NCI-H2029 (cell line): ENCODE results near the gene RPL23.

ENCODE experiments used
- DNase-seq: peaks from one replicate; lab custom pipeline; 2025; lab: John Stamatoyannopoulos, UW

The RPL23 gene

DNA sequence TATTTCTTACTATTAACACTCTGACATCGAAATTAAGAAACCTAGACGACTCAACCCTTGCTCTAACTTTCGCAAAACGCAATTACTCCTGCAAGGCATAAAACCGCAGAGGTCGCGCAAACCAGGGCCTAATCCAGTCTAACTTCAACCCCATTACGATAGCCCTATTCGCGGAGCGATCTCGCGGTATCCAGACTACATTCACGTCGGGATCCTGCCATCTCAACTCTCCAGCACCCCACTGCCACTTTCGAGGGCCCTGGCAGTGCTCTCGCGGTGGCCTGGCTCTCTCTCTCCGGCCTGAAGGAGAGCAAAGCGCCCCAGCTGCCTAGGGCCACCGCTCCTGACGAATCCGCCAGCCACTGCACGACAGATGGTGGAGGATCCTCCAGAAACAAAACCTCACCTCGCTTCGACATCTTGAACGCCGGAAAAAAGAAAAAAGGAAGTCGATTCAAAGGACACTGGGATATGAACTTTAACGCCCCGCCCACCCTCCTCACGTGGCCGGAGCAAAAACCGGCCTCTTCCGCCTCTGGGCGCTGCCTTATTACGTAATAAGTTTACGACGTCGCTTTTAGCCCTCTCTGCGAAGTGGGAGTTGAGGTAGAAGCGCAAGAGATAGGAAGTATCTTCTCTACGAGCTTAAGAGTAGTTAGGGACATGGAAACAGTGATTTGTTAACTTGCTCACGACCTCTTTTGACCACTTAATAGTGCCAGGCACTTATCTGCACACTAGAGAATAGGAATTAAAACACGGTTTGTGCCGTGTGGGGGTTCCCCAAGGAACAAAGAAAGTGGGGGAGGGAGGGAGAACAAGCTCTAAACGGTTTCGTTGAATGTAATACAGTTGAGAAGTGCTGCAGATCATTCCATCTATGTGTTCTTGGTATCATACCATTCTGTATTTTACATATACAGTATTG, at the start of gene RPL23:
Gene RPL23, minus strand, starts transcription at position 430 of the 928 bp plus-strand sequence. Its CDS starts 11 bp downstream, at position 419.
- peak; percentile 94 for DNase-seq

DNA sequence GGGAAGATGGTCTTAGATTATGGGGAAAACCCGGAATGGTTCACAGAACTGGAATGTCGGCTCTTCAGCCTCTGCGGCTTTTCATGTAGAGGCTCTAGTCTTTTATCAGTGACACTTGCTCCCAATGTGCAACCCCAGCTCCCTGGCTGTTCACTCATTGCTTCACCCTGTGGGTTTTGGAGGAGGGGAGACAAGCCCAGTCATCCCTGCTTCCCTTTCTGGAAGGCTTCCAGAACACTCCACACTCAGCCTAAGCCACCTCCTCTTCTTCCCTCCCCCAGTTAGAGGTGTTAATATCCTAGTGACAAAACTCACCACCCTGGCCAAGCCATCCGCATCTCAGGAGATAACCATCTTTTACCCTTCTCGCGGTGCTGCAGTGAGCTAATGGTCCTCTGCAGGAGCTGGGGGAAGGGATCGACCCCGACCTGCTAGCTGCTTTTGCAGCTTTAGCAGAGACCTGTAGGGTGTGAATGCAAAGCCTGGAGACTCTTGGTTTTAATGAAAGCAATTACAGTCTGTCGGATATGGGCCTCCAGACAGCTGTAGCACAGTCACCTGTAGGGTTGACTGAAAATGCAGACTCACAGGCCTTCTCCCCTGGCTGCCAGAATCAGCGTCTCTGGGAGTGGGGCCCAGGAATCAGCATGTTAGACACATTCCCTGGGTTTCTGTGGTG, 47.6 kb upstream of the RPL23 start:
- peak; percentile 68 for DNase-seq

DNA sequence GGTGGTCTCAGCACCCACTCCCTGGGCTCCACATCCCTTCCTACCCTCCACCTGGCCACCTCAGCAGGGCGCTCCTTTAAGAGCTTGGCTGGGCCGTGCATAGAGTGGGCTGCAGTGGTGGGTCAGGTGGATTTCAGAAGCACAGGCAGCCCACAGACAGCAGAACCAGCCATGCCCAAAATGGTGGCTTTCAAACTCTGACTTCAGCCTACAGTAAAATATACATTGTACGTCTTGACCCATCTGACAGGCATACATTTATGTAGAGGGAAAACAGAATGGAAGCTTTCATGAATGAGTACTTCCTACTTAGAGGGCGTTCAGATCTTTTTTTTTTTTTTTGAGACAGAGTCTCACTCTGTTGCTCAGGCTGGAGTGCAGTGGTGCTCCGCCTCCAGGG, 45.9 kb upstream of the RPL23 start:
- DNase-seq: no peak

DNA sequence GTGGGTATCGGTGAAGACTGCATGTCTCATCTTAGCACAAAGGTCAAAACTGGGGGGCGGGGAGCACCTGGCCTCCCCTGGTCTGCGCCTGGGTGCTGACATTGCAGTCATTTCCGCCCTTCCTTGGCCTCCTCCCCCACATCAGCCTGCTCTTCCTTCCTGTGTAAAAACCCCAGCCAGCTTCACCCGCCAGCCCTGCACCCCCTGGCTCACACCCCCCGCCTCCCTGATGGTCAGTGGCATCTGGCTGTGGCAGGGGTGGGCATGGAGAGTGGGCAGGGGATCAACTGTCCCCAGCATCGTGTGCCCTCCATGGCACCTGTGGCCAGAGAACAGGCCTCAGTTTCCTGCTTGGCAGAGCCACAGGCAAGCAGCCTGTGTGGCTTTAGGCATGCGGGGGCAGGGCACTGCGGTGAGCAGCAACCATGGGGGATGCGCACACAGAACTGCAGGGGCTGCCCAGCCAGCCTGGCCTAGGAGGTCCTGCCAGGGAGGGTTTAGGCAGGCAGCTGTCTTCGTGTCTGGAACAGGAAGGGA, 45.4 kb upstream of the RPL23 start:
- DNase-seq: no peak

DNA sequence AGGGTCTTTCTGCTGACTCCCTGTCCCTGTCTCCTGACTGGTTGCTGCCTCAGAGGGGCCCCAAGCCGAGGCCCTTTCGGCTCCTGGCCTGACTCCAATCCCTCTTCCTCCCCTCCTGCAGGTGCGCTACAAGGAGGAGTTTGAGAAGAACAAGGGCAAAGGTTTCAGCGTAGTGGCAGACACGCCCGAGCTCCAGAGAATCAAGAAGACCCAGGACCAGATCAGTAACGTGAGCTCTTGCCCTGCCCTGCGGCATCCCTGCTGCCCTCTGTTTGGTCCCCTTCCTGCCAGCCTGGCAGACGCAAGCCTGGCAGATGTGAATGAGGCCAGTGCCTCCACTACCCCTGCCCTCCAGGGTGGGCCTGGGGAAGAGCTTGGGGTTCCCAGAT, 44.8 kb upstream of the RPL23 start:
- DNase-seq: no peak

DNA sequence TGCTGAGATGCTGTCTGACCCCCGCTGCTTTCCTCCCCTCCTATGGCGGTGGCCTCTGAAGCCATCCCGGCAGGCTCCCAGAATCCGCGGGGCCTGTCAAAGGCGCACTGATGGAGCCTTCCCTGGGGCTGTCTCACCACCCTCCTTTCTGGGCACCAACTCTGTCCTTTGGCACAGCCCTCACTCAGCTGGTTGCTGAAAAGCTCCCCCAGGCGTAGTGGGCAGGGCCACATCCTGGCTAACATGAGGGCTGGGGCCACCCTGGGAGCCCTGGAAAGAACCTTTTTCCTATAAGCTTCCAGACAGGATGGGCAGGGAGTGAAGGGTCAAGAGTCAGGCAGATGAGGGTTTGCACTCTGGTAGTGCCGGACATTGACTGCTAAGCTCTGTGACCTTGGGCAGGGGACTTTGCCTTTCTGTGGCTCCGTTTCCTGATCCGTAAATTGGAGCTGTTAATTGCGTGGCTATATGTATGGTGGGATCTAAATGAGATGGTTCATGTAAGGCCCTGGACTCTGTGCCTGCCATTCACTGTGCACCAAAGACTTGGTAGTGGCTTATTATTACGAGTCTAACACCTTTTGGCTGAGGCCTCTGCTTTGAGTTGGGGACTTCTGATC, 44.3 kb upstream of the RPL23 start:
- DNase-seq: no peak

DNA sequence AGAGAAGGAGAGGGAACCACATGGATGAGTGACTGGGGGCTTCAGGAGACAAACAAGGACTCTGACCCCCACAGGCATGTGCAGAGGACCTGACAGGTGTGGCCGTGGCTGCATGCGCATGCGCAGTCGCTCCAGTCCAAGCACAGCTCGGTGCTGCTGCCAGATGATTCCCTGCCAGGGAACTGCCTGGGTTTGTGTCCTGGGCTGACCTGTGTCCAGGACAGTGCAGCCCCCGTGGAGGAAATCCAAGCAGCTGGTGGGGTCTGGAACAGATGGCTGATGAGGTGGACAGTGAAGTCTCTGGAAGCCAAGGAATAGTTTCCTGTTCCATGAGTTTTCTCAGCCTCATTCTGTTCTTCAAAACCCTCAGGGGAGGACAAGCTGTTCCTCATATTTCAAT, 43.7 kb upstream of the RPL23 start:
- DNase-seq: no peak

DNA sequence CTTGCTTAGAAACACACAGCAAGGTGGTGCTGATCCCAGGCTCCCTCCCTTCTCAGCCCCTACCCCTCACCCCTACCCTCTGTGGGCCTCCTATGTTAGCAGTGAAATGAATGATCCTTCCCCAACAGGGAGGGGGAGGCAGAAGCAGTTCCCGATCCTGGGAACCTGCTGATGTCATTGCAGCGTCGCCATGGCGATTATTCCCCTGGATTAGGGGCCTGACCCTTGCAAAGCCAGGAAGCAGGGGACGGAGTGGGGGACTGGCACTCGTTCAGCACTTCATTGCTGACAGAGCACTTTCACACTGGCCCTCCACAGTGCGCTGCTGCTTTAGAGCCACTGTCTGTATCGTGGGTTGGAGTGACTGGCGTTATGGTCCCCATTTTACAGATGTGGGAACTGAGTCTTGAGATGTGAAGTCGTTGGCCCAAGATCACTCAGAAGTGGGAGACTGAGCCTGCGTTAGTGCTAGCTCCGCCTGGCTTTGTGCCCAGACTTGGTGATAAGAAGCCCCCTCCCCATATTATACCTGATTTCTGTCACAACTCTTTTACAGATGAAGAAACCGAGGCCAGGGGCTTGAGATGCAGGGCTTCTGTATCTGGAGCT, 42.9 kb upstream of the RPL23 start:
- no peak for DNase-seq

DNA sequence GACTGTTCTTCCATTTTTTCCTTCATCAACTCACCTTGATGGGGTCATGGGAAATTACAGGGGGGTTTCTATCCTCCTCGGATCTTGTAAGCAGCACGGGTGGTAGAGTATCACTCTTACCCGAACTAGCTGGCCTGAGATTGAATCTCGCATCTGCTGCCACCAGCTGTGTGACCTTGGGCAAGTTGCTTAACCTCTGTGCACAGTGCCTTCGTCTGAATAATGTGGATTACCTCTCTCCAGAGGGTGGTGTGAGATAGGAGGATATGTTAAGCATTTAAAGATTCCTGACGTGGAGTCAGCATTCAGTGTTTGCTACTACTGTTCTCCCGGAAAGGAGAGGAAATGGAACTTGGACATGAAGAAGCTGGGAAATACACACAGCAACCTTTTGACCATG, 40.8 kb upstream of the RPL23 start:
- DNase-seq: no peak

DNA sequence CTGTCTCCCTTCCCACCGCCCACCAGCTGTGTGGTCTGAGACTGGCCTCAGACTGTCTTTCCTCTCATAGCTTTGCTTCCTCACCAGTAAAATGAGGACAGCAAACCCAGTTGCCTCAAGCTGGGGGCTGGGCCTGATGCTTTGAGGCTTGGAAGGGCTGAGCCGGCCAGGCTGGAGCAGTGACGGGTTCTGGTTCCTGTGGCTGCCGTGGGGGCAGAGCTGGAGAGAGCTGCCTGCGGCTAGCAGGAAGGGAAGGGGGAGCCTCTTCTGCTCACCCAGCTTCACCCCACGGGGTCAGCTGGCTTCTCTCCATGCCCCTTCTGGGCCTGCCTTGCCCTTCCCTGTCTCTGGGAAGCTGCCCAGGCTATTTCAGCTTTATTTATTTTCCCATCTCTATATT, 40.1 kb upstream of the RPL23 start:
- no peak for DNase-seq

DNA sequence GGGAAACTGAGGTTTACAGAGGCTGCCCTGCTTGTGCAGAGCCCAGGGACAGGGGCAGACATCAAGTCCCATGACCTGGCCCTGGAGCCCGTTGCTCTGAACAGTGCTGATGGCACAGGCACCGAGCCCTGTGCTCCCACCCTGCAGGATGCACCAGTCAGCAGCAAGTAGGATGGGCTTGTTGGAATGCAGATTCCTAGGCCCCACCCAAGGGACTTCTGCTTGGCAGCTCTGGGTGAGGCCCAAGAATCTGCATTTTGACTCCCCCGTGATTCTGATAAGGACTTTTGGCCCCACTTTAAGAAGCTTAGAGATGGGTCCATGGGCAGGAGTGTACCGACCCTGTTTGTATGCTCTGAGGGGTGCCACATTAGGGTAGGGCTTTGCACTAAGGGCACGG, 39.6 kb upstream of the RPL23 start:
- DNase-seq: no peak

DNA sequence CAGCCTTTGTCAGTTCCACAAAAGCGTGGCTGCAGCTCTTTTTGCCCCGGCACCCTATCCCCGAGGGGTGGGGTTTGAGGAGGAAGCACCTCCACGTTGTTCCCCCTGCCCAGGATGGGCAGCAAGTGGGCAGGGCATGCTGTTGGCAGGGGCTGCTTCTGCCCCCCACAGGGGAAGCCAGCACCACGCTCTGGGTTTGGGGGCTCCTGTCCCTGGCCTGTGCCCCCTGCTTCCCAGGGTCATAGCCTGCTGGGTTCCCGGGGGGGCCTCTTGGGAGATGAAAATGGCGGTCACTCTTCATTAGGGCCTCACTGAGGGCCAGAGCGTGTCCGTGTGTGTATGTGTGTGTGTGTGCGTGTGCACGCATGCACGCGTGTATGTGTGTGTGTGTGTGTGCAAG, 39.1 kb upstream of the RPL23 start:
- DNase-seq: no peak

DNA sequence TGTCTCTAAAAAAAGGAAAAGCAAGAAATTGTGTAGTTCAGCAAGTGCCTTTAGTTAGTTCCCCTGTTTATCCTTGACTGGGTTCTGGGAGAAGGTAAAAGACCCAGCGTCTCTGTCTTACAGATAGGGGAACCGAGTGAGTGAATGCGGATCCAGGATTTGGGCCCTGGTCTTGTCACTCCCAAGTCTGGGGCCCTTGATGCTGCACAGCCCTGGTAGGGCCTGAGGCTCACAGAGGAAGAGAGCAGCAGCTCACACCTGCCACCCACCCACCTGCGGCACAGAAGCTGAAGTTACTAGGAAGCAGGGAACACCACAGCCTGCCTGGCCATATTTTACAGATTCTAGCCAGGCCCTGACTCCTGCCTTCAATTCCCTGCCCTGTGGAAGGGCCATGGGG, 38.6 kb upstream of the RPL23 start:
- DNase-seq: no peak

DNA sequence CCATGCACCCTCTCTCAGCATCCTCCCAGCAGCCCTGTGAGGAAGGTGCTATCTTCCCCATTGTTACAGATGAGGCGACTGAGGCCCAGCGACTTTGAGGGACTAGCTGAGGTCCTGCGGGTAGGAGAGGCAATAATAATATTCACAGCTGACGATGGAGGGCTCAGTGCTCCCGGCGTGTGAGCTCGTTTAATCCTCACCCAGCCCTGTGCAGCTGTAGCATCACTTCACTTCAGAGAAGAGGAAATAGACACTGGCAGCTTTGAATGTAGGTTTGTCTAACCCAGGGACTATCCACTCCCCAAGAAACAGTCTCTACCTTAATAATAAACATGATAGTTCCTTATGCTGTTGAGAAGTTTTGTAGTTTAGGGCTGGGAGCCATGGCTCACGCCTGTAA, 37.9 kb upstream of the RPL23 start:
- no peak for DNase-seq

DNA sequence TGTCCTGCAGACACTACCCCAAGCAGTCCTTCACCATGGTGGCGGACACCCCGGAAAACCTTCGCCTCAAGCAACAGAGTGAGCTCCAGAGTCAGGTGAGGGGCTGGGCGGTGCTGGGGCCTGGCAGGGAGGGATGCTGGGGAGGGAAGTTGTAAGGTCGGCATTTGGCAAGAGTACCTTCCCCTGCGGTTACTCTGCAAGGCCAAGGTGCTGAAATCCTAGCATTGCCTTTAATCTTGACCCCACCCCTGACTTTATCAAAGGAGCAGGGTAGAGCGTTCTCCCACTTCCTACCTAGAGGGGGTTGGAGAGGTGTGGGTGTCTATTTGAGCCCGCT, 36.9 kb upstream of the RPL23 start:
- DNase-seq: no peak

DNA sequence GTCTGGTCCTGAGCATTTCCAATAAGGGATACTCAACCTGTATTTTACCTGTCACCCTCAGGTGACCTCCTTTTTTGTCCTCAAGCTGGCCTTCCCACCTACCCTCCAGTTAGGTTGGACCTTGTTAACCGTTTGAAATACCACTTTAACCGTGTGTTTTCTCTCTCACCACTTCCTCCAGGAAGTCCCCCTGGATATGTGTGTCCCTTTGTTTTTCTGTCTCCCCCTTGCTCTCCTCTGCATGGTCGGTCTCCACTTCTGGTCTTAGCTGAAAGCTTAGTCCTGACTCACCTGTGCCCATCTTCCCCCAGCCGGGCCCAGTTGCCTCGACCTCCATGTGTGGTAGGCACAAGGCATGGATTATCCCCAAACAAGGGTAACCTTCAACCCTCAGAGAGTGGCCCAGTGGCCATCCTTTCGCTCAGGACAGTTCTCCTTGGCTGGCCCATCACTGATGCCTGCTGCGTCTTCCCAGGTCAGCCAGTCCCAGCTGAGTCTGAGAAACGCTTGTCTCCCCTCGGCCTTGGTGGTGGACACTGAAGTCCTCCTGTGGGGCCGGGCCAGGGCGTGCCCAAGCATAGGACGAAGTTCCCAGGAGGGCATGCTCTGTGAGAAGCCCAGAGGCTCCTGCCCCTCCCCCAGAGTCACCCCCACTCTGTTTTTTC, 36.4 kb upstream of the RPL23 start:
- no peak for DNase-seq

DNA sequence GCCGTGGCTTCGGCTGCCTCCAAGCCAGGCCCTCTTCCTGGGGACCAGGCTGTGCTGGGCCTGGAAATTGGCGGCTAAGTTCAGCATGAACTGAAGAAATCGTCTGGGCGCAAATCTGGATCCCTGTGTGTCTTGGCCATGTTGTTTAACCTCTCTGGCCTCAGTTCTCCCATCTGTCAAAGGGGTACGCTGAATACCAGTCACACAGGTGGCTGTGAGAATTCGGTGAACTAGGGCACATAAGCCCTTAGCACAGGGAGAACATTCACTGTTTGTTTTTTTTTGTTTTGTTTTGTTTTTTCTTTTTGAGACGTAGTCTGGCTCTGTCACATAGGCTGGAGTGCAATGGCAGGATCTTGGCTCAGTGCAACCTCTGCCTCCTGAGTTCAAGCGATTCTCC, 35.3 kb upstream of the RPL23 start:
- no peak for DNase-seq

DNA sequence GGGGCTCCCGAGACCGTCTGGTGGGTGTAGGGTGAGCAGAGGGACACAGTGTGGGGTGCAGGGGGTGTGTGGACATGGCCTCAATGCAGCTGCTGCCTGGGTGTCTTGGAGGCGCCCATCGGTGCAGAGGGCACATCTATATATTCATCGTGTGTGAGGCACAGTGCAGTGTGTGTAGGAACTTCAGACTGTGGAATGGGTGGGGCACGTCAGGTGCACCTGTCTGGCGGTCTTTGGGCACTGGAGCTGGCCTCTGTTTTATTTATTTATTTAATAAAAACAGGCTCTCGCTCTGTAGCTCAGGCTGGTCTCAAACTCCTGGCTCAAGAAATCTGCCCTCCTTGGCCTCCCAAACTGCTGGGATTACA, 33.1 kb upstream of the RPL23 start:
- no peak for DNase-seq

DNA sequence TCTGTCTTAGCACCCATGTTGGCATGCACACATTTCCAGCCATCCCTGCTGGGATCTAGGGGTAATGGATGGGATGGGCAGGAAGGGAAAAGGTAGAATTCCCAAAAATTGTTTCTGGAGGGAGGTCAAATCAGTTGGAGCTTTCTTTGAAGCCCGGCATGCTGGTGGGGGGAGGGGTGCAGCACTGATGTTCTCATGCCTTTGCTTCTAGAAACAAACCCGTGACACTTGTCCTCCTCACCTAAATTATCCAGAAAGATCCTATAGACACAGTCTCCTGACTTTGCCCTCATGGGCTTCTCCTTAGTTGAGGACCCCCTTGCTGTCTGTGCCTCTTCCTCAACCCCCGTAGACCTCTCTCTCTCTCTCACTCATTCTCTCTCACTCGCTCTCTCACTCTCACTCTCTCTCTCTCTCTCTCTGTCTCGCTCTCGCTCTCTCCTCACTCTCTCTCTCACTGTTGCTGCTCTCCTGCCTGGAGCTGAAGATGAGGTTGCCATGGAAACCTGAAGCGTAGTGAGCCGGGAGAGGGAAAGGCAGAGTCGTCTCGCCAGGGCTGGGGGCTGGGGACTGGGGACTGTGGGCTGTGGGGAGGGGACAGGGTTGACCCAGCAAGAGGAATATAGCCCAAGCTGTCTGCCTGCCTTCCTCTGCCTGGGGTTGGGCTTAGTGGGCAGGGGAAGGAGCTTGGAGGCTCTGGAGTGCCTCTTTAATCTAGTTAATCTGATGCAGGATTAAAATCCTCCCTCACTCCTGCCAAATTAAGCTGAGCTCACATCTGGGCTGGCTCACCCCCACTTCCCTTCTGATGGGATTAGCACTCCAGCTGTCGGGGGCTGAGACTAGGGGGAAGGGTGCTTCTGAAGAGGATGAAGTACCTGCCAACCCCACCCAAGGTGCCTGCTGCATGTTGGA, 32.5 kb upstream of the RPL23 start:
- no peak for DNase-seq

DNA sequence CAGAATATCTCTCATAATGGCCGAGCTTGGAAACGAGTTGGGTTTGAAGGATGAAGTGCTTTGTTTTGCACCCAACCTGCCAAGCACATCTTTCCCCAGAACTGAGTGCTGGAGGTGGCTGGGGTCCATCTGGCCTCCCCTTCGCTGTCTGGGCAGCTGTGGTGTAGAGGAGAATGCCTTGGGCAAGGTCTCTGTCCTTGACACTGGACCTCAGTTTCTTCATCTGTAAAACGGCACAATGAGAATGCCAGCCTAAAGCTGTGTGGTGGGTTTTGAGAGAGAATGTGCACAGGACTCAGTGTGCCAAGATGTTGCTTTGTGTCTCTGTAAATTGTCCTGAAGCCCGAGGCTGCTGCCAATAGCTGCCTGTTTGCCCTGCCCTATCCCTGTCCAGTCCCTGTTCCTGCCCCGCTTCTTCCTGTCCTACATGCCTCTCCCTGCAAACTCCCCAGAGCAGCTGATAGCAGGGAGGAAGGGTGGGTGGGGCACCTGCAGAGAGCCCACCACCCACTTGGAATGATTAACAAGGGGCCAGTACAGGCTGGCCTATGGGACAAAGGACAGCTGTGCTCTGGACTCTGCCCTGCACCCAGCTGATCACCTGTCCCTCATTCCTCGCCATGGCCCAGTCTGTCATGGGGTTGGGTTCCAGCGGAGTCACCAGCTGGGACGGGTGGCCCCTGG, 31.7 kb upstream of the RPL23 start:
- DNase-seq: no peak
